H1 (cell line): ENCODE results near the gene ANGPTL2. TPM values are rescaled to one million over a fixed set of nuclear protein-coding genes. Genes with fewer than 3 reads are reported as not detected.

Experiments
- CTCF ChIA-PET: fragments of 300-600 bp; sonication (Branson Sonifier 250); formaldehyde crosslinking; loops from one replicate; lab custom pipeline; 2021; ENCODE audit not compliant: partially characterized antibody; lab: Charles Lee
- POLR2A ChIA-PET: fragments of 300-600 bp; sonication (Branson Sonifier 250); formaldehyde crosslinking; loops from one replicate; lab custom pipeline; 2021; ENCODE audit warnings: inconsistent platforms; ENCODE audit not compliant: partially characterized antibody; lab: Charles Lee
- DNase-seq, 2 experiments: peaks; one replicate each; pipeline versions ENCODE4 v3.0.0 to v3.0.0-alpha.2; 2010 to 2022; ENCODE audit warnings: low spot score in 2 of 2, low read depth in 1 of 2, mixed read lengths in 1 of 2
- FAIRE-seq: peaks from 2 replicates; lab custom pipeline; 2011; peaks lifted over from hg19 to GRCh38; lab: Jason Lieb, UNC
- H2AFZ ChIP-seq: 2 replicates; pipeline ENCODE4 v1.8.1; 2012; ENCODE audit warnings: low read length, inconsistent platforms
- H2AK5ac ChIP-seq: 2 replicates; pipeline ENCODE4 v1.6.1; 2013; ENCODE audit warnings: low read depth, low read length
- H2BK120ac ChIP-seq: replicated peaks from 2 replicates; pipeline ENCODE3; 2013; ENCODE audit warnings: low read depth, low read length, inconsistent platforms
- H2BK12ac ChIP-seq: 2 replicates; pipeline ENCODE4 v1.6.1; 2013; ENCODE audit warnings: low read depth, low read length
- H2BK15ac ChIP-seq: 2 replicates; pipeline ENCODE4 v1.6.1; 2013; ENCODE audit warnings: low read length
- H2BK20ac ChIP-seq: 2 replicates; pipeline ENCODE4 v1.6.1; 2013; ENCODE audit warnings: low read length
- H2BK5ac ChIP-seq: 2 replicates; pipeline ENCODE4 v1.6.1; 2013; ENCODE audit warnings: low read depth, low read length
- H3K14ac ChIP-seq: 2 replicates; pipeline ENCODE4 v1.6.1; 2013; ENCODE audit warnings: inconsistent platforms; ENCODE audit not compliant: insufficient read length
- H3K18ac ChIP-seq: 2 replicates; pipeline ENCODE4 v1.6.1; 2013; ENCODE audit warnings: low read length; ENCODE audit errors: extremely low read depth
- H3K23ac ChIP-seq: 2 replicates; pipeline ENCODE4 v1.6.1; 2013; ENCODE audit warnings: inconsistent platforms; ENCODE audit not compliant: insufficient read length
- H3K23me2 ChIP-seq: 2 replicates; pipeline ENCODE4 v1.6.1; 2013; ENCODE audit warnings: low read depth, low read length
- H3K27ac ChIP-seq: 2 replicates; pipeline ENCODE4 v1.6.1; 2011; ENCODE audit warnings: low read depth, low read length, inconsistent platforms
- H3K27me3 ChIP-seq, 4 experiments: replicated peaks in 1 of 4; 1 replicate in 1 of 4; 2 replicates in 3 of 4; pipeline versions ENCODE4 v1.6.1 to v1.8.1; 2011 to 2013; ENCODE audit warnings: low read length in 3 of 4, mild to moderate bottlenecking in 3 of 4, inconsistent platforms in 2 of 4, mixed read lengths in 2 of 4, moderate library complexity in 1 of 4; ENCODE audit not compliant: control insufficient read depth in 3 of 4, insufficient read depth in 3 of 4; ENCODE audit errors: extremely low read depth in 1 of 4
- H3K36me3 ChIP-seq, 4 experiments: 2 replicates each; pipeline versions ENCODE4 v1.6.1 to v1.8.1; 2011 to 2013; ENCODE audit warnings: mild to moderate bottlenecking in 4 of 4, low read length in 3 of 4, moderate library complexity in 2 of 4, control low read depth in 1 of 4, inconsistent platforms in 1 of 4; ENCODE audit not compliant: insufficient read depth in 4 of 4, control insufficient read depth in 2 of 4
- H3K4ac ChIP-seq: replicated peaks from 2 replicates; pipeline ENCODE3; 2013; ENCODE audit warnings: low read length, low read depth, mixed read lengths, inconsistent platforms; ENCODE audit not compliant: insufficient read length
- H3K4me1 ChIP-seq, 4 experiments: replicated peaks in 1 of 4; 1 replicate in 1 of 4; 2 replicates in 3 of 4; pipeline versions ENCODE4 v1.6.1 to v1.8.1; 2011 to 2013; ENCODE audit warnings: low read length in 3 of 4, inconsistent platforms in 2 of 4, mixed read lengths in 1 of 4; ENCODE audit not compliant: insufficient read depth in 4 of 4, control insufficient read depth in 3 of 4
- H3K4me2 ChIP-seq, 2 experiments: 2 replicates each; pipeline versions ENCODE4 v1.6.1 to v1.8.1; 2011 to 2013; ENCODE audit warnings: low read depth in 2 of 2, low read length in 2 of 2, control low read depth in 1 of 2, inconsistent platforms in 1 of 2, mild to moderate bottlenecking in 1 of 2; ENCODE audit not compliant: insufficient read depth in 1 of 2
- H3K4me3 ChIP-seq, 4 experiments: fragments of 200-600, 300-600 bp in 1 of 4; sonication (generic), shearing (Covaris generic), sonication (Bioruptor Twin) in 1 of 4; 2 replicates each; pipeline versions ENCODE4 v1.5.1 to v1.8.1; 2011 to 2016; ENCODE audit warnings: low read length in 4 of 4, low read depth in 3 of 4, control low read depth in 2 of 4, inconsistent platforms in 2 of 4, mild to moderate bottlenecking in 2 of 4, mixed read lengths in 1 of 4, moderate library complexity in 1 of 4; ENCODE audit not compliant: insufficient read depth in 2 of 4; ENCODE audit errors: extremely low read depth in 1 of 4
- H3K56ac ChIP-seq: replicated peaks from 2 replicates; pipeline ENCODE3; 2013; ENCODE audit warnings: low read depth, mild to moderate bottlenecking, mixed read lengths, low read length, inconsistent platforms; ENCODE audit not compliant: insufficient read length
- H3K79me1 ChIP-seq: 2 replicates; pipeline ENCODE4 v1.6.1; 2013; ENCODE audit warnings: low read depth, low read length, control low read depth
- H3K79me2 ChIP-seq, 2 experiments: 2 replicates each; pipeline versions ENCODE4 v1.6.1 to v1.8.1; 2012 to 2013; ENCODE audit warnings: low read length in 2 of 2, mild to moderate bottlenecking in 2 of 2, inconsistent platforms in 1 of 2; ENCODE audit not compliant: insufficient read depth in 2 of 2, control insufficient read depth in 1 of 2
- H3K9ac ChIP-seq, 4 experiments: replicated peaks in 1 of 4; 1 replicate in 1 of 4; 2 replicates in 3 of 4; pipeline versions ENCODE4 v1.6.1 to v1.8.1; 2011 to 2013; ENCODE audit warnings: low read depth in 3 of 4, low read length in 3 of 4, control low read depth in 2 of 4, mild to moderate bottlenecking in 2 of 4, moderate library complexity in 2 of 4, inconsistent platforms in 1 of 4; ENCODE audit errors: extremely low read depth in 1 of 4
- H3K9me3 ChIP-seq, 2 experiments: 2 replicates each; pipeline versions ENCODE4 v1.6.1 to v1.8.1; 2012 to 2013; ENCODE audit warnings: mild to moderate bottlenecking in 2 of 2, moderate library complexity in 2 of 2, control low read depth in 1 of 2, inconsistent platforms in 1 of 2, low read depth in 1 of 2, low read length in 1 of 2, mixed read lengths in 1 of 2; ENCODE audit not compliant: insufficient read depth in 2 of 2
- H4K20me1 ChIP-seq, 2 experiments: replicated peaks in 1 of 2; 2 replicates each; pipeline versions ENCODE3 to v1.8.1; 2011 to 2013; ENCODE audit warnings: inconsistent platforms in 2 of 2, low read length in 2 of 2, mild to moderate bottlenecking in 1 of 2; ENCODE audit not compliant: insufficient read depth in 2 of 2, control insufficient read depth in 1 of 2
- H4K5ac ChIP-seq: 2 replicates; pipeline ENCODE4 v1.6.1; 2013; ENCODE audit warnings: low read length, low read depth, mixed read lengths, inconsistent platforms; ENCODE audit not compliant: insufficient read length
- H4K8ac ChIP-seq: 2 replicates; pipeline ENCODE4 v1.8.0; 2013; ENCODE audit warnings: mild to moderate bottlenecking, moderate library complexity, low read length, inconsistent platforms; ENCODE audit not compliant: insufficient read depth; ENCODE audit errors: extremely low read depth
- H4K91ac ChIP-seq: replicated peaks from 2 replicates; pipeline ENCODE3; 2013; ENCODE audit warnings: low read length, mixed read lengths, inconsistent platforms; ENCODE audit not compliant: insufficient read length
- ASH2L ChIP-seq: fragments of 200-600, 300-600 bp; sonication (generic); IDR thresholded peaks from one replicate; pipeline ENCODE4 v1.7.1; 2017; ENCODE audit warnings: low read length
- CHD2 ChIP-seq: IDR thresholded peaks from 2 replicates; pipeline ENCODE4 v1.6.1; 2012; ENCODE audit warnings: low read length, improper control_type of control experiment
- EP300 ChIP-seq, 2 experiments: IDR thresholded peaks; 1 replicate in 1 of 2; 2 replicates in 1 of 2; pipeline ENCODE4 v1.6.1; 2011 to 2012; ENCODE audit warnings: low read depth in 2 of 2, low read length in 2 of 2, mild to moderate bottlenecking in 2 of 2, borderline replicate concordance in 1 of 2, inconsistent platforms in 1 of 2, moderate library complexity in 1 of 2
- GTF2F1 ChIP-seq: IDR thresholded peaks from 2 replicates; pipeline ENCODE4 v1.6.1; 2012; ENCODE audit warnings: low read depth, low read length, improper control_type of control experiment, borderline replicate concordance
- KDM1A ChIP-seq: fragments of 200-600, 300-600 bp; sonication (generic); IDR thresholded peaks from 2 replicates; pipeline ENCODE4 v1.7.1; 2016; ENCODE audit warnings: mild to moderate bottlenecking, low read length, borderline replicate concordance
- POLR2AphosphoS5 ChIP-seq: IDR thresholded peaks from 2 replicates; pipeline ENCODE4 v1.6.1; 2011; ENCODE audit warnings: low read depth, low read length
- RAD21 ChIP-seq, 2 experiments: IDR thresholded peaks in 1 of 2; conservative IDR thresholded peaks in 1 of 2; 2 replicates each; pipeline ENCODE4 v1.6.1; 2011; ENCODE audit warnings: low read depth in 2 of 2, low read length in 2 of 2, improper control_type of control experiment in 1 of 2, inconsistent platforms in 1 of 2, mild to moderate bottlenecking in 1 of 2, moderate library complexity in 1 of 2
- SIX5 ChIP-seq: IDR thresholded peaks from 2 replicates; pipeline ENCODE4 v1.6.1; 2011; ENCODE audit warnings: mild to moderate bottlenecking, low read depth, low read length
- SP1 ChIP-seq: IDR thresholded peaks from 2 replicates; pipeline ENCODE4 v1.6.1; 2011; ENCODE audit warnings: low read depth, low read length
- TCF12 ChIP-seq: IDR thresholded peaks from 2 replicates; pipeline ENCODE4 v1.6.1; 2011; ENCODE audit warnings: low read depth, mild to moderate bottlenecking, low read length
- USF2 ChIP-seq: IDR thresholded peaks from 2 replicates; pipeline ENCODE4 v1.6.1; 2011; ENCODE audit warnings: low read length, improper control_type of control experiment
- WGBS, 2 experiments: shearing (Covaris generic) in 1 of 2; methylation state at CpG; one replicate each; pipeline versions ENCODE4 v1.1.6 to v1.1.7; 2013 to 2015; ENCODE audit warnings: low lambda C conversion rate in 2 of 2, mixed read lengths in 2 of 2, inconsistent platforms in 1 of 2, low coverage in 1 of 2, missing lambda C conversion rate in 1 of 2; ENCODE audit not compliant: insufficient replicate concordance in 2 of 2, insufficient coverage in 1 of 2, insufficient read length in 1 of 2; ENCODE audit errors: extremely low coverage in 1 of 2, missing lambda C conversion rate in 1 of 2; 5-methylcytosine and 5-hydroxymethylcytosine counted together
- polyA plus RNA-seq, 7 experiments: library from polyadenylated mRNA; depleted of rRNA in 3 of 7; stranded (reverse) in 5 of 7; unstranded in 2 of 7; fragments of >200 nt in 5 of 7; fragments of 200-250 nt in 2 of 7; gene quantifications; 1 replicate in 5 of 7; 2 replicates in 1 of 7; 4 replicates in 1 of 7; pipeline versions ENCODE4 v1.2.1 to v1.2.3, GENCODE V29; 2011 to 2013; ENCODE audit warnings: missing spikeins in 2 of 7, mixed read lengths in 2 of 7
- total RNA-seq: library from RNA; stranded (reverse); fragmentation: NEBNext Ultra II Directional; extraction: Animal tissue kit (Norgen Biotek cat#: 25700); gene quantifications from 2 replicates; pipeline ENCODE4 v1.2.1, GENCODE V29; 2021

ANGPTL2 gene
- total and polyA plus RNA-seq, 2 of the 8 experiments (the other 6 are each of a cell fraction or from before 2014, with no cell fraction given): 9.0 to 10.6 TPM

GRCh38 chr9:127159949-127160610 lies 37.6 kb upstream of the ANGPTL2 start:
- peak overlapping the region; percentile 69 for H4K91ac ChIP-seq
- no peak overlapping the region for H2AFZ ChIP-seq
- H3K56ac ChIP-seq: no peak overlapping the region
- POLR2A ChIA-PET: interaction anchor here (1.0 to 1.3 kb wide), 3 partner anchors 9 to 26 kb away, joined by 3 to 4 read pairs (median 3); no protein-coding TSS in a partner anchor
- no peaks in the 10 kb centered on the region for H4K20me1 ChIP-seq
- WGBS, 2 experiments: 90% methylated on average over 9 of the region's 10 CpGs; no CpG with 5 or more reads in 1 of the 2 experiments
- no peaks in the 10 kb centered on the region for H3K79me2 ChIP-seq
- H3K4me3 ChIP-seq: no peak overlapping the region
- H3K4me2 ChIP-seq: no peak overlapping the region
- no peaks in the 10 kb centered on the region for H3K36me3 ChIP-seq
- H3K4me1 ChIP-seq: peaks cover 3 to 11% (median 7%) of the 10 kb centered on the region in 4 experiments
- no peak overlapping the region for H3K23ac ChIP-seq
- FAIRE-seq (no peak), DNase-seq (peak in 1 of 2 experiments; percentile 43)
- CTCF ChIA-PET: interaction anchor here (0.7 to 4.2 kb wide), 18 partner anchors 10 to 219 kb away, joined by 3 to 29 read pairs (median 5); partner anchors contain the start of gene ANGPTL2
- H2AK5ac ChIP-seq: no peak overlapping the region
- no peak overlapping the region for H3K18ac ChIP-seq
- H3K27ac ChIP-seq: no peak overlapping the region
- no peaks in the 10 kb centered on the region for H3K9me3 ChIP-seq
- H3K79me1 ChIP-seq: no peaks in the 10 kb centered on the region
- H4K5ac ChIP-seq: no peak overlapping the region
- no peak overlapping the region for H2BK5ac ChIP-seq
- H3K4ac ChIP-seq: no peak overlapping the region
- no peak overlapping the region for H4K8ac ChIP-seq
- no peak overlapping the region for H2BK120ac ChIP-seq
- H2BK15ac ChIP-seq: no peak overlapping the region
- no peaks in the 10 kb centered on the region for H3K23me2 ChIP-seq
- peak overlapping the region; percentile 87 for H2BK12ac ChIP-seq
- H3K14ac ChIP-seq: no peak overlapping the region
- no peaks in the 10 kb centered on the region for H3K27me3 ChIP-seq
- H3K9ac ChIP-seq: no peak overlapping the region
- H2BK20ac ChIP-seq: peak overlapping the region; percentile 76; the same call in 1 of the 2 replicates
- TF ChIP-seq USF2 (no peak), CHD2 (no peak), EP300 (IDR thresholded peaks at IDR 0.05; ENCODE audit: borderline replicate concordance in 1 of 2, low read depth in 2 of 2, low read length in 2 of 2) (no peak), SIX5 (no peak), GTF2F1 (no peak), SP1 (no peak), ASH2L (no peak), POLR2AphosphoS5 (no peak), KDM1A (no peak), RAD21 (IDR thresholded peaks at IDR 0.05 in 1 of 2, conservative IDR thresholded peaks at IDR 0.05 in 1 of 2; ENCODE audit: low read depth in 2 of 2, low read length in 2 of 2) (no peak), TCF12 (no peak)
